ENCODE measurements around the gene OTOP3.

OTOP3 gene

GRCh38 chr17:74975943-74976342 is 40.2 kb downstream of the OTOP3 start:
- Histone ChIP-seq H3F3A (ENCODE audit: insufficient read depth) (no peaks in the 10 kb centered on the region), H3K9ac (ENCODE audit: low read length) (no peak overlapping the region), H3K9me3 (ENCODE audit: insufficient read depth, low read length) (no peaks in the 10 kb centered on the region), H3K27ac (ENCODE audit: low read depth, low read length) (no peak overlapping the region), H3K9me2 (replicated peaks; ENCODE audit: insufficient read depth, low read length) (no peaks in the 10 kb centered on the region), H4K20me1 (ENCODE audit: low read depth, low read length) (no peaks in the 10 kb centered on the region), H3K4me3 (ENCODE audit: insufficient read depth, low read length, poor library complexity, severe bottlenecking) (no peak overlapping the region), H2AFZ (ENCODE audit: low read depth, low read length, severe bottlenecking) (no peak overlapping the region), H3K27me3 (ENCODE audit: low read length) (no peaks in the 10 kb centered on the region), H3K36me3 (ENCODE audit: low read length) (no peaks in the 10 kb centered on the region), H3K4me2 (ENCODE audit: low read depth, low read length, poor library complexity, severe bottlenecking) (no peak overlapping the region), H3K79me2 (ENCODE audit: insufficient read depth, low read length) (no peaks in the 10 kb centered on the region)
- no peak for TF ChIP-seq EZH2phosphoT487 (conservative IDR thresholded peaks at IDR 0.05; ENCODE audit: low read length)
- no peak for TF ChIP-seq CTCF (IDR thresholded peaks at IDR 0.05; ENCODE audit: insufficient read depth, low read length, poor library complexity, severe bottlenecking)

- H3K27me3 ChIP-seq (ENCODE audit: low read length), result no peaks in the 10 kb centered on the region
Measured at GRCh38 chr17:74977802-74978201, 42.1 kb downstream of the OTOP3 start.

GRCh38 chr17:74978240-74978639 is 42.5 kb downstream of the OTOP3 start:
- Histone ChIP-seq H3F3A (ENCODE audit: insufficient read depth) (no peaks in the 10 kb centered on the region), H3K9me2 (replicated peaks; ENCODE audit: insufficient read depth, low read length) (no peaks in the 10 kb centered on the region), H3K27ac (ENCODE audit: low read depth, low read length) (no peak overlapping the region), H2AFZ (ENCODE audit: low read depth, low read length, severe bottlenecking) (no peak overlapping the region), H3K9me3 (ENCODE audit: insufficient read depth, low read length) (no peaks in the 10 kb centered on the region), H3K79me2 (ENCODE audit: insufficient read depth, low read length) (no peaks in the 10 kb centered on the region), H3K36me3 (ENCODE audit: low read length) (no peaks in the 10 kb centered on the region), H3K4me3 (ENCODE audit: insufficient read depth, low read length, poor library complexity, severe bottlenecking) (no peak overlapping the region), H3K4me2 (ENCODE audit: low read depth, low read length, poor library complexity, severe bottlenecking) (no peak overlapping the region), H3K27me3 (ENCODE audit: low read length) (no peaks in the 10 kb centered on the region), H4K20me1 (ENCODE audit: low read depth, low read length) (no peaks in the 10 kb centered on the region), H3K9ac (ENCODE audit: low read length) (no peak overlapping the region)
- TF ChIP-seq CTCF (IDR thresholded peaks at IDR 0.05; ENCODE audit: insufficient read depth, low read length, poor library complexity, severe bottlenecking) (no peak), EZH2phosphoT487 (conservative IDR thresholded peaks at IDR 0.05; ENCODE audit: low read length) (no peak)

More at GRCh38 chr17:74977802-74978201, 42.1 kb downstream of the OTOP3 start:
- Histone ChIP-seq H3K27ac (ENCODE audit: low read depth, low read length) (no peak overlapping the region), H4K20me1 (ENCODE audit: low read depth, low read length) (no peaks in the 10 kb centered on the region), H3K36me3 (ENCODE audit: low read length) (no peaks in the 10 kb centered on the region), H2AFZ (ENCODE audit: low read depth, low read length, severe bottlenecking) (no peak overlapping the region), H3K79me2 (ENCODE audit: insufficient read depth, low read length) (no peaks in the 10 kb centered on the region), H3K4me3 (ENCODE audit: insufficient read depth, low read length, poor library complexity, severe bottlenecking) (no peak overlapping the region), H3K9me2 (replicated peaks; ENCODE audit: insufficient read depth, low read length) (no peaks in the 10 kb centered on the region), H3F3A (ENCODE audit: insufficient read depth) (no peaks in the 10 kb centered on the region), H3K9me3 (ENCODE audit: insufficient read depth, low read length) (no peaks in the 10 kb centered on the region), H3K4me2 (ENCODE audit: low read depth, low read length, poor library complexity, severe bottlenecking) (no peak overlapping the region), H3K9ac (ENCODE audit: low read length) (no peak overlapping the region)
- TF ChIP-seq CTCF (IDR thresholded peaks at IDR 0.05; ENCODE audit: insufficient read depth, low read length, poor library complexity, severe bottlenecking) (no peak), EZH2phosphoT487 (conservative IDR thresholded peaks at IDR 0.05; ENCODE audit: low read length) (no peak)

All from SU-DHL-6 (cell line).